Sigmoid colon (tissue), 4 donors: ENCODE measurements around the gene GRIP1.

Experiments
- EP300 ChIP-seq, 4 donors: sonication (generic); formaldehyde crosslinking; IDR thresholded peaks; one replicate each; pipeline ENCODE4 v1.6.1; 2017; ENCODE audit warnings: antibody characterized with exemption in 4 of 4
- POLR2A ChIP-seq, 2 donors: fragments of 450-650 bp; IDR thresholded peaks; one replicate each; pipeline ENCODE4 v1.6.1; 2016; ENCODE audit warnings: antibody characterized with exemption in 2 of 2, mild to moderate bottlenecking in 2 of 2, moderate library complexity in 2 of 2
- POLR2AphosphoS5 ChIP-seq, 4 donors: sonication (generic); formaldehyde crosslinking; IDR thresholded peaks; one replicate each; pipeline ENCODE4 v1.6.1; 2017; ENCODE audit warnings: antibody characterized with exemption in 4 of 4
- TF ChIP-seq, protein P1 (sequence below), 4 experiments: fragments of 450-650 bp in 3 of 4; fragments of 200-600 bp in 1 of 4; IDR thresholded peaks; one replicate each; pipeline ENCODE4 v1.5.1; 2016 to 2019; ENCODE audit warnings: antibody characterized with exemption in 4 of 4, mild to moderate bottlenecking in 3 of 4, moderate library complexity in 2 of 4

DNA sequence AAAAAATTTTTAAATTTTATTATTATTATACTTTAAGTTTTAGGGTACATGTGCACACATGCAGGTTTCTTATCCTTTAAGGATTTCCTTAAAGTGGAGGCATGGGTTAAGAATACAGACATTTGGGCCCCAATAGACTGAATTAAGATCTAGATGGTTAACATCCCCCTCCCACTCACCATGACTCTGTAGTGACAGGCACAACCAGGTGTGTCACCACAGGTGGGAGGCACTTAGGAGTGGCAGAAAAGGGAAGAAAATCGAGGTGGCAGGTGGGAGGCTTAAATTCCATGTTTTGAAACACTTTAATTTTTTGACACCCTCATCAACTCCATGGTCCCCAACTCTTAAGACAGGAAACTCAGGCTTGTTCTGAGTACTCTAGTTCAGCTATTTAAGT, 37.6 kb upstream of the GRIP1 start:
- TF ChIP-seq, protein P1, sequence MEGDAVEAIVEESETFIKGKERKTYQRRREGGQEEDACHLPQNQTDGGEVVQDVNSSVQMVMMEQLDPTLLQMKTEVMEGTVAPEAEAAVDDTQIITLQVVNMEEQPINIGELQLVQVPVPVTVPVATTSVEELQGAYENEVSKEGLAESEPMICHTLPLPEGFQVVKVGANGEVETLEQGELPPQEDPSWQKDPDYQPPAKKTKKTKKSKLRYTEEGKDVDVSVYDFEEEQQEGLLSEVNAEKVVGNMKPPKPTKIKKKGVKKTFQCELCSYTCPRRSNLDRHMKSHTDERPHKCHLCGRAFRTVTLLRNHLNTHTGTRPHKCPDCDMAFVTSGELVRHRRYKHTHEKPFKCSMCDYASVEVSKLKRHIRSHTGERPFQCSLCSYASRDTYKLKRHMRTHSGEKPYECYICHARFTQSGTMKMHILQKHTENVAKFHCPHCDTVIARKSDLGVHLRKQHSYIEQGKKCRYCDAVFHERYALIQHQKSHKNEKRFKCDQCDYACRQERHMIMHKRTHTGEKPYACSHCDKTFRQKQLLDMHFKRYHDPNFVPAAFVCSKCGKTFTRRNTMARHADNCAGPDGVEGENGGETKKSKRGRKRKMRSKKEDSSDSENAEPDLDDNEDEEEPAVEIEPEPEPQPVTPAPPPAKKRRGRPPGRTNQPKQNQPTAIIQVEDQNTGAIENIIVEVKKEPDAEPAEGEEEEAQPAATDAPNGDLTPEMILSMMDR (IDR thresholded peaks at IDR 0.05) = no peak
- TF ChIP-seq POLR2A (IDR thresholded peaks at IDR 0.05) = no peak
- no peak for TF ChIP-seq EP300 (IDR thresholded peaks at IDR 0.05)
- TF ChIP-seq POLR2AphosphoS5 (IDR thresholded peaks at IDR 0.05) = no peak
